Lung (tissue), 12 donors: ENCODE data around the gene FAM200C. TPM values are rescaled to one million over a fixed set of nuclear protein-coding genes. Genes with fewer than 3 reads are reported as not detected.
A peak's percentile ranks its signal among the peaks of the same experiment; 100 is the strongest.

Experiments
- ATAC-seq: fragments of 200-7000 bp; cut with Tn5 transposase; one replicate; pipeline ENCODE4 v1.9.1; 2020; ENCODE audit warnings: moderate number of reproducible peaks; ENCODE audit not compliant: insufficient read depth, low FRiP score
- DNase-seq, 3 donors: peaks; one replicate each; pipeline ENCODE4 v3.0.0-alpha.2; 2013 to 2017
- H3K27ac ChIP-seq, 2 donors: one replicate each; pipeline ENCODE4 v1.5.1; 2013; ENCODE audit warnings: mild to moderate bottlenecking in 2 of 2, moderate library complexity in 2 of 2, control low read depth in 1 of 2, inconsistent platforms in 1 of 2, low read depth in 1 of 2, low read length in 1 of 2
- H3K27me3 ChIP-seq, 3 donors: one replicate each; pipeline ENCODE4 v1.5.1; 2013; ENCODE audit warnings: low read length in 2 of 3; ENCODE audit not compliant: control insufficient read depth in 3 of 3, insufficient read depth in 3 of 3
- H3K36me3 ChIP-seq, 4 donors: one replicate each; pipeline ENCODE4 v1.5.1; 2013; ENCODE audit warnings: low read length in 4 of 4, mild to moderate bottlenecking in 1 of 4, moderate library complexity in 1 of 4; ENCODE audit not compliant: control insufficient read depth in 4 of 4, insufficient read depth in 4 of 4
- H3K4me1 ChIP-seq, 5 donors: one replicate each; pipeline ENCODE4 v1.5.1; 2013; ENCODE audit warnings: low read length in 5 of 5, mild to moderate bottlenecking in 2 of 5, moderate library complexity in 1 of 5; ENCODE audit not compliant: control insufficient read depth in 5 of 5, insufficient read depth in 5 of 5
- H3K4me3 ChIP-seq: one replicate; pipeline ENCODE4 v1.5.1; 2013; ENCODE audit warnings: mild to moderate bottlenecking, control low read depth, moderate library complexity
- H3K9ac ChIP-seq, 2 donors: one replicate each; pipeline ENCODE4 v1.5.1; 2013; ENCODE audit warnings: low read length in 2 of 2, control low read depth in 1 of 2; ENCODE audit not compliant: insufficient read depth in 1 of 2
- H3K9me3 ChIP-seq, 4 donors: one replicate each; pipeline ENCODE4 v1.5.1; 2013; ENCODE audit warnings: low read length in 3 of 4, mild to moderate bottlenecking in 1 of 4, moderate library complexity in 1 of 4; ENCODE audit not compliant: control insufficient read depth in 4 of 4, insufficient read depth in 3 of 4
- WGBS, 2 donors: extraction: QIAGEN DNeasy Blood & Tissue Kit; methylation state at CpG; one replicate each; pipeline ENCODE4 v1.1.7; 2013; 5-methylcytosine and 5-hydroxymethylcytosine counted together
- polyA plus RNA-seq, 2 donors: library from polyadenylated mRNA; stranded (reverse); fragments of 200-250 nt; gene quantifications; one replicate each; pipeline ENCODE4 v1.2.1, GENCODE V29; 2013
- total RNA-seq, 2 donors: library from RNA; depleted of rRNA in 1 of 2; stranded (reverse); fragments of >200 nt in 1 of 2; gene quantifications; one replicate each; pipeline ENCODE4 v1.2.1, GENCODE V29; 2014 to 2021
- TF ChIP-seq, protein P1 (sequence below): IDR thresholded peaks from 2 replicates; pipeline ENCODE4 v1.5.1; 2012; ENCODE audit warnings: mild to moderate bottlenecking; ENCODE audit errors: control extremely low read depth, extremely low read depth
- donor health status: control.
- donor health status: control.
- donor health status: Bipolar disorder and iron deficiency.
- donor health status: healthy.
- donor health status: DM: yes; HTN: yes; CAD: no.

The FAM200C gene
- total and polyA plus RNA-seq, 4 donors: 1.1 to 12.3 (median 3.7) TPM

DNA sequence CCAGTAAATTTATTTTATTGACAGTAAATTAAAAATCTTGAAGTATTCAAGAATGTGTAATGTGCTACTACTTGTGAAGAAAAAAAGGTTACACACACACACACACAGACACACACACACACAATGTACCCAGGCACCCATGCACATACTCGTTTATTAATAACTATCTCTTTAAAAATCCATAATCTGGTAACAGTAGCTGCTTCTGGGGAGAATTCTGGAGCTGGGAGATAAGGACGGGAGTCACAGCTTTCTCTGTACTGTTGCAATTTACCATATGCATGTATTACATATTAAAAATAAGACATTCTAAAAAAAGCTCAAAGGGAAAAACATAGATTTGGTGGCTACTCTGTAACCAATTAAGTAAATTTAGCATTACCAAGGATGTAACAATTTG lies 21.5 kb downstream of the FAM200C start:
- Histone ChIP-seq H3K9me3 (no peaks in the 10 kb centered on the region), H3K9ac (no peak overlapping the region), H3K4me3 (no peak overlapping the region), H3K27ac (no peak overlapping the region), H3K36me3 (no peaks in the 10 kb centered on the region), H3K27me3 (peaks cover 0 to 8% (median 6%) of the 10 kb centered on the region in 3 donors), H3K4me1 (peaks cover 0 to 3% (median 0%) of the 10 kb centered on the region in 5 donors)
- WGBS, 2 donors: 77 to 84% methylated on average over 2 of the region's 2 CpGs
- DNase-seq (no peak), ATAC-seq (no peak)
- TF ChIP-seq, protein P1, sequence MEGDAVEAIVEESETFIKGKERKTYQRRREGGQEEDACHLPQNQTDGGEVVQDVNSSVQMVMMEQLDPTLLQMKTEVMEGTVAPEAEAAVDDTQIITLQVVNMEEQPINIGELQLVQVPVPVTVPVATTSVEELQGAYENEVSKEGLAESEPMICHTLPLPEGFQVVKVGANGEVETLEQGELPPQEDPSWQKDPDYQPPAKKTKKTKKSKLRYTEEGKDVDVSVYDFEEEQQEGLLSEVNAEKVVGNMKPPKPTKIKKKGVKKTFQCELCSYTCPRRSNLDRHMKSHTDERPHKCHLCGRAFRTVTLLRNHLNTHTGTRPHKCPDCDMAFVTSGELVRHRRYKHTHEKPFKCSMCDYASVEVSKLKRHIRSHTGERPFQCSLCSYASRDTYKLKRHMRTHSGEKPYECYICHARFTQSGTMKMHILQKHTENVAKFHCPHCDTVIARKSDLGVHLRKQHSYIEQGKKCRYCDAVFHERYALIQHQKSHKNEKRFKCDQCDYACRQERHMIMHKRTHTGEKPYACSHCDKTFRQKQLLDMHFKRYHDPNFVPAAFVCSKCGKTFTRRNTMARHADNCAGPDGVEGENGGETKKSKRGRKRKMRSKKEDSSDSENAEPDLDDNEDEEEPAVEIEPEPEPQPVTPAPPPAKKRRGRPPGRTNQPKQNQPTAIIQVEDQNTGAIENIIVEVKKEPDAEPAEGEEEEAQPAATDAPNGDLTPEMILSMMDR: no peak

DNA sequence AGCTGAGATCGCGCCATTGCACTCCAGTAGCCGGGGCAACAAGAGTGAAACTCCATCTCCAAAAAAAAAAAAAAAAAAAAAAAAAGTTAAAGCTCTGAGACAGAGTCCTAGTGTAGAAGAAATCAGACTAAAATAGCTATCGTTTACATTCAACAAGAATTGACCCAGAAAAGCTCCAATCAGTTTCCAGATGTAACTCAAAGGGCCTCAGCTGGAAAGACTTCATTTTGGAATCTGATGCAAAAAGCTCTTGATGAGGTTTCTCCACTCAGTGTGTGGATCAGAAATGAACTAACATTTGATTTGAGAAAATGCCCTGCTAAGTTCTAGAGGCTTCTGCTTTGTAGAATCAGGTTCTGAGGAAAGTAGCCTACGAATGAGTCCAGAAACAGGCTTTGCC lies 22.2 kb downstream of the FAM200C start:
- WGBS, 2 donors: 85 to 89% methylated on average over 5 of the region's 5 CpGs

DNA sequence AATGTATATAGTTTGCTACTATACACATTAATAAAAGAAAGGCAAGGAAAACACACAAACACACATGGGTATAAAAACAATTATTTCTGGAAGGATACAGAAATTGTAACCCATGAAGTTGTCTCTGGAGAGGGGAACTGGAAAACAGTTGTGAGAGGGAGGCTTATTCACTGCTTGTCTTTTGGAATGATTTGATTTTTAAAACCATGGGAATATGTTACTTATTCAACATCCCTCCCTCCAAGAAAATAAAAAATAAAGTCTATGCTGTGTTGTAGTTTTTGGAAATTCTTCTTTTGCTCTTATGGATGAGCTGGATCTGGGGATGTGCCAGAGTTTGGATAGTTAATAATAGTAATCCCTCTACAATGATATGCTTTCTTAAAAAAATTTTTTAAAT lies 23.4 kb downstream of the FAM200C start:
- no peak for DNase-seq
- Histone ChIP-seq H3K4me3 (no peak overlapping the region), H3K36me3 (no peaks in the 10 kb centered on the region), H3K9ac (no peak overlapping the region), H3K27me3 (peaks cover 0 to 8% (median 6%) of the 10 kb centered on the region in 3 donors), H3K4me1 (peaks cover 0 to 3% (median 0%) of the 10 kb centered on the region in 5 donors), H3K9me3 (no peaks in the 10 kb centered on the region), H3K27ac (no peak overlapping the region)
- no peak for ATAC-seq
- TF ChIP-seq, protein P1: no peak

More for the DNA sequence above, 22.2 kb downstream of the FAM200C start:
- Histone ChIP-seq H3K27ac (no peak overlapping the region), H3K9me3 (no peaks in the 10 kb centered on the region), H3K4me1 (peaks cover 0 to 3% (median 0%) of the 10 kb centered on the region in 5 donors), H3K4me3 (no peak overlapping the region), H3K27me3 (peaks cover 0 to 8% (median 6%) of the 10 kb centered on the region in 3 donors), H3K9ac (peak overlapping the region in 1 of 2 donors; percentile 32), H3K36me3 (no peaks in the 10 kb centered on the region)
- no peak for ATAC-seq
- DNase-seq: no peak
- TF ChIP-seq, protein P1: no peak

DNA sequence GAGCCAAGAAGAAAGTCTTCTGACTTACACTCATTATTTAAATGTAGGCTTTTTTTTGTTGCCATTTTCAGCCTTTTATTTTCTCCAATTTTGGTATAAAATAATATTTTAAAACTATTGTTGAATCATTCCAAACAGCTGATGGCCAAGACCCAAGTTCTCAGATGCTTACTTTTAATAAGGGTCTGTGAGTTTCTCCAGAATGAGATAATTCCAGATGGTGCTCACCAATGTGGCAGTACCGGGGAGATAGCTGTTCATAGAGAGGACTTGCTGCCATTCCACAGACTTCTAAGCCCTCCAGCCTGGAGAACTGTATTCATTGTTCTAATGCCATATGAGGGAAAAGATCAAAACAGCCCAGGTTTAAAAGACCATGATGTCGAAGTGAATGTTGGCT lies 24.2 kb downstream of the FAM200C start:
- no peaks in the 10 kb centered on the region for H3K9me3 ChIP-seq
- no peaks in the 10 kb centered on the region for H3K36me3 ChIP-seq
- H3K4me3 ChIP-seq: no peak overlapping the region
- TF ChIP-seq, protein P1: no peak
- H3K9ac ChIP-seq: no peak overlapping the region
- H3K4me1 ChIP-seq: peaks cover 0 to 5% (median 0%) of the 10 kb centered on the region in 5 donors
- H3K27ac ChIP-seq: no peak overlapping the region
- WGBS, 2 donors: 84 to 94% methylated on average over 2 of the region's 2 CpGs
- ATAC-seq: no peak
- H3K27me3 ChIP-seq: peaks cover 0 to 8% (median 8%) of the 10 kb centered on the region in 3 donors
- DNase-seq: no peak
